HepG2 (cell line): ENCODE data around the gene CHKB. TPM values are rescaled to one million over a fixed set of nuclear protein-coding genes. Genes with fewer than 3 reads are reported as not detected.

Experiments used
- ATAC-seq: fragments of 200-7000 bp; cut with Tn5 transposase; 3 replicates; pipeline ENCODE4 v1.9.1; 2020; ENCODE audit warnings: mild to moderate bottlenecking, moderate library complexity
- BruUV-seq: library from RNA; stranded (reverse); fragments of 400-500 nt; replicated peaks from 2 replicates; lab custom pipeline; 2021; lab: Mats Ljungman, UMichigan
- CTCF ChIA-PET: fragments of 300-600 bp; formaldehyde crosslinking; extraction: SDS; loops from one replicate; lab custom pipeline; 2021; ENCODE audit warnings: low total read pairs, inconsistent platforms, low intra/inter-chr PET ratio; lab: Yijun Ruan, JAX
- POLR2A ChIA-PET: fragments of 350-600 bp; sonication (Branson Sonifier 250); formaldehyde crosslinking; loops from one replicate; lab custom pipeline; 2020; ENCODE audit warnings: antibody characterized with exemption, inconsistent platforms; lab: Yijun Ruan, JAX
- DNase-seq: peaks from one replicate; pipeline ENCODE4 v3.0.0-alpha.2; 2015; ENCODE audit warnings: low spot score
- FAIRE-seq: peaks from 3 replicates; lab custom pipeline; 2011; peaks lifted over from hg19 to GRCh38; lab: Jason Lieb, UNC
- H2AFZ ChIP-seq: one replicate; pipeline ENCODE4 v1.6.1; 2011; ENCODE audit warnings: low read length, inconsistent platforms
- H3K27ac ChIP-seq: fragments of 300-600 bp; 3 replicates; pipeline ENCODE4 v1.8.0; 2011; ENCODE audit warnings: mixed run types, mild to moderate bottlenecking, mixed read lengths, low read length, inconsistent platforms; ENCODE audit not compliant: insufficient read depth; ENCODE audit errors: extremely low read length
- H3K27me3 ChIP-seq, 2 experiments: fragments of 200-600 bp in 1 of 2; 2 replicates in 1 of 2; 3 replicates in 1 of 2; pipeline versions ENCODE4 v1.6.0 to v1.8.0; 2011; ENCODE audit warnings: low read length in 2 of 2, mild to moderate bottlenecking in 2 of 2, moderate library complexity in 2 of 2, inconsistent platforms in 1 of 2; ENCODE audit not compliant: insufficient read depth in 2 of 2, control insufficient read depth in 1 of 2
- H3K36me3 ChIP-seq, 2 experiments: fragments of 200-600 bp in 1 of 2; replicated peaks in 1 of 2; 2 replicates in 1 of 2; 3 replicates in 1 of 2; pipeline versions ENCODE4 v1.5.1 to v1.8.0; 2011; ENCODE audit warnings: low read length in 2 of 2, inconsistent platforms in 1 of 2; ENCODE audit not compliant: insufficient read depth in 2 of 2, control insufficient read depth in 1 of 2
- H3K4me1 ChIP-seq: 2 replicates; pipeline ENCODE4 v1.5.1; 2012; ENCODE audit warnings: low read length, inconsistent platforms; ENCODE audit not compliant: insufficient read depth
- H3K4me2 ChIP-seq: 2 replicates; pipeline ENCODE4 v1.6.0; 2011; ENCODE audit warnings: low read depth, low read length, inconsistent platforms
- H3K4me3 ChIP-seq, 3 experiments: fragments of 200-600 bp in 1 of 3; sonication (generic), shearing (Covaris generic) in 1 of 3; replicated peaks in 1 of 3; 2 replicates each; pipeline ENCODE4 v1.5.1; 2011 to 2016; ENCODE audit warnings: low read length in 3 of 3, inconsistent platforms in 2 of 3, low read depth in 2 of 3, mild to moderate bottlenecking in 2 of 3, control low read depth in 1 of 3, mixed read lengths in 1 of 3; ENCODE audit not compliant: insufficient read depth in 1 of 3
- H3K79me2 ChIP-seq: one replicate; pipeline ENCODE4 v1.6.1; 2011; ENCODE audit warnings: low read length, inconsistent platforms; ENCODE audit not compliant: insufficient read depth
- H3K9ac ChIP-seq: 2 replicates; pipeline ENCODE4 v1.6.0; 2011; ENCODE audit warnings: mild to moderate bottlenecking, low read depth, low read length, inconsistent platforms; ENCODE audit not compliant: insufficient read depth
- H3K9me3 ChIP-seq: 2 replicates; pipeline ENCODE4 v1.5.1; 2012; ENCODE audit warnings: mild to moderate bottlenecking, low read length
- H4K20me1 ChIP-seq: 2 replicates; pipeline ENCODE4 v1.6.0; 2011; ENCODE audit warnings: inconsistent platforms, mild to moderate bottlenecking, low read length, moderate library complexity; ENCODE audit not compliant: insufficient read depth
- FOSL1 ChIP-seq: sonication (generic); formaldehyde crosslinking; IDR thresholded peaks from 2 replicates; pipeline ENCODE4 v1.9.0; 2021; ENCODE audit warnings: missing genetic modification reagents, borderline replicate concordance
- FOXJ3 ChIP-seq: sonication (generic); formaldehyde crosslinking; IDR thresholded peaks from 2 replicates; pipeline ENCODE4 v1.4.0; 2020; ENCODE audit warnings: missing genetic modification reagents, mild to moderate bottlenecking, borderline replicate concordance
- KDM6A ChIP-seq: IDR thresholded peaks from 2 replicates; pipeline ENCODE4 v1.6.1; 2016; ENCODE audit warnings: low read depth
- MLXIP ChIP-seq: sonication (generic); formaldehyde crosslinking; IDR thresholded peaks from 2 replicates; pipeline ENCODE4 v1.9.0; 2021; ENCODE audit warnings: missing genetic modification reagents, borderline replicate concordance
- MYPOP ChIP-seq: sonication (generic); formaldehyde crosslinking; IDR thresholded peaks from 2 replicates; pipeline ENCODE4 v1.8.1; 2023; ENCODE audit warnings: mild to moderate bottlenecking, moderate library complexity, missing genetic modification reagents
- PCBP1 ChIP-seq: fragments of 200-400 bp; formaldehyde crosslinking; IDR thresholded peaks from 2 replicates; pipeline ENCODE4 v1.6.1; 2017; ENCODE audit warnings: mild to moderate bottlenecking, low read depth, low read length, borderline replicate concordance
- SOX13 ChIP-seq, 3 experiments: fragments of 450-650 bp in 1 of 3; sonication (generic) in 1 of 3; formaldehyde crosslinking in 1 of 3; IDR thresholded peaks in 2 of 3; conservative IDR thresholded peaks in 1 of 3; 2 replicates each; pipeline versions ENCODE4 v1.5.0 to v1.6.1; 2016 to 2020; ENCODE audit warnings: antibody characterized with exemption in 1 of 3, mild to moderate bottlenecking in 1 of 3, missing compliant biosample characterization in 1 of 3, missing genetic modification reagents in 1 of 3, moderate library complexity in 1 of 3
- TP53 ChIP-seq: sonication (generic); formaldehyde crosslinking; conservative IDR thresholded peaks from 2 replicates; pipeline ENCODE4 v1.4.0; 2020; ENCODE audit warnings: missing genetic modification reagents
- ZNF431 ChIP-seq: sonication (generic); formaldehyde crosslinking; IDR thresholded peaks from 2 replicates; pipeline ENCODE4 v1.9.0; 2022; ENCODE audit warnings: missing genetic modification reagents, low read depth, mild to moderate bottlenecking, borderline replicate concordance
- ZNF562 ChIP-seq: sonication (generic); formaldehyde crosslinking; IDR thresholded peaks from 2 replicates; pipeline ENCODE4 v1.8.0; 2022; ENCODE audit warnings: missing genetic modification reagents, borderline replicate concordance
- ZNF563 ChIP-seq: sonication (generic); formaldehyde crosslinking; IDR thresholded peaks from 2 replicates; pipeline ENCODE4 v1.8.0; 2022; ENCODE audit warnings: mild to moderate bottlenecking, moderate library complexity, missing genetic modification reagents
- ZNF766 ChIP-seq: sonication (generic); formaldehyde crosslinking; IDR thresholded peaks from 2 replicates; pipeline ENCODE4 v1.5.0; 2020; ENCODE audit warnings: missing genetic modification reagents, borderline replicate concordance
- ZNF788 ChIP-seq: sonication (generic); formaldehyde crosslinking; IDR thresholded peaks from 2 replicates; pipeline ENCODE4 v1.5.0; 2020; ENCODE audit warnings: mild to moderate bottlenecking, missing genetic modification reagents, borderline replicate concordance
- ZNF792 ChIP-seq: IDR thresholded peaks from 2 replicates; pipeline ENCODE4 v1.6.1; 2016
- WGBS: methylation state at CpG from one replicate; pipeline ENCODE4 v1.1.6; 2017; ENCODE audit warnings: low lambda C conversion rate; 5-methylcytosine and 5-hydroxymethylcytosine counted together
- in situ Hi-C: cut with HindIII; loops from 2 replicates; pipeline ENCODE4 v1.10.0; 2017; ENCODE audit warnings: low pct_unique_long_range_greater_than_20kb; ENCODE audit not compliant: extremely low pct_ligation_motif_present
- intact Hi-C: fragments of 100-400 bp; cut with micrococcal nuclease; formaldehyde crosslinking; loops from one replicate; pipeline ENCODE4 v1.10.0; 2022; ENCODE audit not compliant: unreplicated experiment
- polyA plus RNA-seq, 8 experiments: library from polyadenylated mRNA; depleted of rRNA in 3 of 8; stranded (reverse) in 7 of 8; unstranded in 1 of 8; fragments of >200 nt; fragmentation: Illumina TruSeq in 4 of 8; extraction: Trizol in 4 of 8; gene quantifications; 2 replicates each; pipeline versions ENCODE4 v1.2.1 to v1.2.3, GENCODE V29; 2011 to 2016; ENCODE audit warnings: low read depth in 4 of 8, missing spikeins in 1 of 8, mixed read lengths in 1 of 8; ENCODE audit not compliant: insufficient read depth in 1 of 8
- total RNA-seq, 5 experiments: library from RNA; depleted of rRNA; stranded (reverse); fragments of >200 nt; fragmentation: Illumina TruSeq; extraction: Trizol; gene quantifications; 2 replicates each; pipeline ENCODE4 v1.2.3, GENCODE V29; 2016; ENCODE audit warnings: low read depth in 1 of 5
- TF ChIP-seq, protein P1 (sequence below): sonication (generic); formaldehyde crosslinking; IDR thresholded peaks from 2 replicates; pipeline ENCODE4 v1.8.0; 2022; ENCODE audit warnings: missing genetic modification reagents, mild to moderate bottlenecking, moderate library complexity, borderline replicate concordance
- TF ChIP-seq, protein P2 (sequence below): sonication (generic); formaldehyde crosslinking; IDR thresholded peaks from 2 replicates; pipeline ENCODE4 v1.4.0; 2020; ENCODE audit warnings: mild to moderate bottlenecking, missing genetic modification reagents

CHKB gene
- total and polyA plus RNA-seq, 2 of the 13 experiments (the other 11 are each of a cell fraction or from before 2014, with no cell fraction given): 24.5 to 42.7 TPM

GRCh38 chr22:50628543-50629134 lies 46.0 kb upstream of the CHKB start:
- intact Hi-C loops: loop anchor here (1.0 to 2.0 kb wide), 2 partner anchors 14 to 62 kb away; no protein-coding TSS in a partner anchor
- CTCF ChIA-PET: interaction anchor here (1.9 to 2.7 kb wide), 2 partner anchors 13 to 63 kb away, joined by 14 to 16 read pairs; no protein-coding TSS in a partner anchor
- WGBS: 21% methylated on average over 16 of the region's 16 CpGs
- ATAC-seq (no peak), FAIRE-seq (no peak), DNase-seq (no peak)
- BruUV-seq: no TSS peak
- Histone ChIP-seq H3K79me2 (peaks cover 4% of the 10 kb centered on the region), H3K36me3 (no peaks in the 10 kb centered on the region), H3K4me1 (peaks cover 35% of the 10 kb centered on the region), H3K9me3 (no peaks in the 10 kb centered on the region), H3K27me3 (no peaks in the 10 kb centered on the region; a peak in 1 of 5 replicates), H3K9ac (peak overlapping the region; percentile 79), H4K20me1 (no peaks in the 10 kb centered on the region), H3K4me2 (peak overlapping the region; percentile 92), H2AFZ (no peak overlapping the region), H3K4me3 (peak overlapping the region; percentile 59 to 88 (median 72)), H3K27ac (peak overlapping the region; percentile 79)
- in situ Hi-C loops: loop anchor here (5.0 kb wide), 1 partner anchor 69 kb away; no protein-coding TSS in a partner anchor
- POLR2A ChIA-PET: interaction anchor here (1.0 to 4.2 kb wide), 7 partner anchors 12 to 129 kb away, joined by 3 to 56 read pairs (median 4); partner anchors contain the start of gene SCO2
- TF ChIP-seq FOXJ3 (CRISPR knock-in tag) (no peak), TP53 (CRISPR knock-in tag) (no peak), MYPOP (no peak), PCBP1 (0 out of 2 replicates have a peak, but pooled peaks have one; percentile 11), ZNF563 (no peak), ZNF562 (CRISPR knock-in tag) (no peak), KDM6A (CRISPR knock-in tag) (no peak), SOX13 (IDR thresholded peaks at IDR 0.05) (no peak), SOX13 (CRISPR knock-in tag; conservative IDR thresholded peaks at IDR 0.05 in 1 of 2, IDR thresholded peaks at IDR 0.05 in 1 of 2) (no peak), ZNF792 (CRISPR knock-in tag) (no peak), ZNF431 (CRISPR knock-in tag) (0 out of 2 replicates have a peak, but pooled peaks have one; percentile 13), ZNF766 (CRISPR knock-in tag) (no peak), FOSL1 (CRISPR knock-in tag) (no peak), MLXIP (CRISPR knock-in tag) (no peak), ZNF788 (0 out of 2 replicates have a peak, but pooled peaks have one; percentile 58)
- TF ChIP-seq, protein P1, sequence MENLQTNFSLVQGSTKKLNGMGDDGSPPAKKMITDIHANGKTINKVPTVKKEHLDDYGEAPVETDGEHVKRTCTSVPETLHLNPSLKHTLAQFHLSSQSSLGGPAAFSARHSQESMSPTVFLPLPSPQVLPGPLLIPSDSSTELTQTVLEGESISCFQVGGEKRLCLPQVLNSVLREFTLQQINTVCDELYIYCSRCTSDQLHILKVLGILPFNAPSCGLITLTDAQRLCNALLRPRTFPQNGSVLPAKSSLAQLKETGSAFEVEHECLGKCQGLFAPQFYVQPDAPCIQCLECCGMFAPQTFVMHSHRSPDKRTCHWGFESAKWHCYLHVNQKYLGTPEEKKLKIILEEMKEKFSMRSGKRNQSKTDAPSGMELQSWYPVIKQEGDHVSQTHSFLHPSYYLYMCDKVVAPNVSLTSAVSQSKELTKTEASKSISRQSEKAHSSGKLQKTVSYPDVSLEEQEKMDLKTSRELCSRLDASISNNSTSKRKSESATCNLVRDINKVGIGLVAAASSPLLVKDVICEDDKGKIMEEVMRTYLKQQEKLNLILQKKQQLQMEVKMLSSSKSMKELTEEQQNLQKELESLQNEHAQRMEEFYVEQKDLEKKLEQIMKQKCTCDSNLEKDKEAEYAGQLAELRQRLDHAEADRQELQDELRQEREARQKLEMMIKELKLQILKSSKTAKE: 0 out of 2 replicates have a peak, but pooled peaks have one; percentile 24
- TF ChIP-seq, protein P2, sequence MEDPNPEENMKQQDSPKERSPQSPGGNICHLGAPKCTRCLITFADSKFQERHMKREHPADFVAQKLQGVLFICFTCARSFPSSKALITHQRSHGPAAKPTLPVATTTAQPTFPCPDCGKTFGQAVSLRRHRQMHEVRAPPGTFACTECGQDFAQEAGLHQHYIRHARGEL (CRISPR knock-in tag): no peak
